H54 (cell line): ENCODE data around the gene GPR18.
"Not testable (repeated sequence)": the region's sequence is repeated elsewhere in the genome, so short reads cannot be mapped to it uniquely, and the experiment has no call there.

ENCODE experiments used
- DNase-seq: peaks from one replicate; pipeline ENCODE4 v3.0.0; 2011; ENCODE audit warnings: low spot score, mixed read lengths; ENCODE audit not compliant: insufficient read length
- FAIRE-seq: peaks from 3 replicates; lab custom pipeline; 2011; peaks lifted over from hg19 to GRCh38; lab: Jason Lieb, UNC
- POLR2A ChIP-seq: IDR thresholded peaks from 2 replicates; pipeline ENCODE4 v1.6.1; 2011; ENCODE audit warnings: low read depth, mild to moderate bottlenecking, low read length

Gene GPR18

GRCh38 chr13:99225078-99225477, 33.1 kb downstream of the GPR18 start:
- no peak for DNase-seq
- no peak for FAIRE-seq
- no peak for TF ChIP-seq POLR2A

- TF ChIP-seq POLR2A = no peak
- DNase-seq (no peak), FAIRE-seq (peak; percentile 91)
Measured at GRCh38 chr13:99224021-99224420, 34.2 kb downstream of the GPR18 start.

GRCh38 chr13:99223587-99223986, 34.6 kb downstream of the GPR18 start:
- DNase-seq (no peak), FAIRE-seq (peak; percentile 27)
- no peak for TF ChIP-seq POLR2A

- FAIRE-seq (peak; percentile 95), DNase-seq (no peak)
- no peak for TF ChIP-seq POLR2A
Measured at GRCh38 chr13:99221567-99222239, 36.5 kb downstream of the GPR18 start.

- TF ChIP-seq POLR2A = no peak
- FAIRE-seq (peak; percentile 30), DNase-seq (no peak)
Measured at GRCh38 chr13:99220199-99220935, 37.8 kb downstream of the GPR18 start.

- TF ChIP-seq POLR2A = no peak
- DNase-seq (no peak), FAIRE-seq (no peak)
Measured at GRCh38 chr13:99218969-99219368, 39.2 kb downstream of the GPR18 start.

- no peak for TF ChIP-seq POLR2A
- DNase-seq = no peak
- FAIRE-seq = peak; percentile 86
Measured at GRCh38 chr13:99218545-99218944, 39.6 kb downstream of the GPR18 start.

- DNase-seq (no peak), FAIRE-seq (peak; percentile 84)
- TF ChIP-seq POLR2A = no peak
Measured at GRCh38 chr13:99218126-99218525, 40.1 kb downstream of the GPR18 start.

GRCh38 chr13:99217461-99218110, 40.6 kb downstream of the GPR18 start:
- FAIRE-seq (peak; percentile 55), DNase-seq (no peak)
- no peak for TF ChIP-seq POLR2A

- no peak for TF ChIP-seq POLR2A
- peak; percentile 83 for FAIRE-seq
- DNase-seq = no peak
Measured at GRCh38 chr13:99215184-99215830, 42.9 kb downstream of the GPR18 start.

- no peak for TF ChIP-seq POLR2A
- no peak for FAIRE-seq
- DNase-seq = no peak
Measured at GRCh38 chr13:99214731-99215130, 43.4 kb downstream of the GPR18 start.

- DNase-seq (no peak), FAIRE-seq (no peak)
- no peak for TF ChIP-seq POLR2A
Measured at GRCh38 chr13:99214232-99214631, 43.9 kb downstream of the GPR18 start.

- FAIRE-seq = peak; percentile 82
- TF ChIP-seq POLR2A = no peak
- DNase-seq = no peak
Measured at GRCh38 chr13:99211421-99212035, 46.7 kb downstream of the GPR18 start.

GRCh38 chr13:99210627-99211026, 47.6 kb downstream of the GPR18 start:
- DNase-seq, FAIRE-seq: not testable (repeated sequence)
